Coronary artery (tissue), 2 donors: ENCODE results near the gene NCOA7.

Source experiments
- DNase-seq: peaks from one replicate; pipeline ENCODE4 v3.0.0-alpha.2; 2017; ENCODE audit warnings: low spot score
- H3K27ac ChIP-seq, 2 donors: fragments of 200-600 bp; sonication (generic); one replicate each; pipeline ENCODE4 v1.5.1; 2016 to 2019
- H3K4me3 ChIP-seq: fragments of 200-600 bp; sonication (generic); 2 replicates; pipeline ENCODE4 v1.5.1; 2016; ENCODE audit warnings: mild to moderate bottlenecking, moderate library complexity
- CTCF ChIP-seq: fragments of 200-600 bp; sonication (generic); IDR thresholded peaks from one replicate; pipeline ENCODE4 v1.5.1; 2019; ENCODE audit warnings: antibody characterized with exemption

NCOA7 gene

GRCh38 chr6:125855783-125856182 lies 65.0 kb downstream of the NCOA7 start:
- no peak overlapping the region for H3K27ac ChIP-seq
- no peak overlapping the region for H3K4me3 ChIP-seq
- TF ChIP-seq CTCF = no peak
- no peak for DNase-seq

GRCh38 chr6:125857846-125858245 lies 67.1 kb downstream of the NCOA7 start:
- TF ChIP-seq CTCF = no peak
- H3K27ac ChIP-seq = no peak overlapping the region
- no peak for DNase-seq

GRCh38 chr6:125858427-125859320 lies 67.9 kb downstream of the NCOA7 start:
- H3K27ac ChIP-seq = no peak overlapping the region
- no peak for DNase-seq
- peak; percentile 36 for TF ChIP-seq CTCF
- no peak overlapping the region for H3K4me3 ChIP-seq

More at GRCh38 chr6:125857846-125858245, 67.1 kb downstream of the NCOA7 start:
- H3K4me3 ChIP-seq = no peak overlapping the region

- H3K27ac ChIP-seq = no peak overlapping the region
Measured at GRCh38 chr6:125859727-125860126, 69.0 kb downstream of the NCOA7 start.

GRCh38 chr6:125863023-125863422 lies 72.3 kb downstream of the NCOA7 start:
- TF ChIP-seq CTCF = no peak
- no peak overlapping the region for H3K27ac ChIP-seq
- DNase-seq = no peak
- H3K4me3 ChIP-seq = no peak overlapping the region

More at GRCh38 chr6:125859727-125860126, 69.0 kb downstream of the NCOA7 start:
- H3K4me3 ChIP-seq = no peak overlapping the region
- no peak for TF ChIP-seq CTCF
- no peak for DNase-seq

- no peak for DNase-seq
- Histone ChIP-seq H3K4me3 (no peak overlapping the region), H3K27ac (no peak overlapping the region)
- no peak for TF ChIP-seq CTCF
Measured at GRCh38 chr6:125865015-125865414, 74.3 kb downstream of the NCOA7 start.

- TF ChIP-seq CTCF = no peak
- no peak for DNase-seq
- Histone ChIP-seq H3K4me3 (no peak overlapping the region), H3K27ac (no peak overlapping the region)
Measured at GRCh38 chr6:125866433-125866832, 75.7 kb downstream of the NCOA7 start.
